Right atrium auricular region (tissue), 2 donors: ENCODE results near the gene ERCC3. TPM values are rescaled to one million over a fixed set of nuclear protein-coding genes. Genes with fewer than 3 reads are reported as not detected.
"Not testable (repeated sequence)": the region's sequence is repeated elsewhere in the genome, so short reads cannot be mapped to it uniquely, and the experiment has no call there.

Experiments
- DNase-seq: peaks from one replicate; pipeline ENCODE4 v3.0.0-alpha.2; 2019; ENCODE audit warnings: low spot score
- H3K27ac ChIP-seq, 2 donors: fragments of 200-600 bp; sonication (generic); 1 replicate in 1 of 2; 2 replicates in 1 of 2; pipeline ENCODE4 v1.5.1; 2016 to 2019
- H3K27me3 ChIP-seq, 2 donors: fragments of 200-600 bp; sonication (generic); one replicate each; pipeline versions ENCODE4 v1.5.1 to v1.6.0; 2017 to 2019
- H3K36me3 ChIP-seq: fragments of 200-600 bp; sonication (generic); one replicate; pipeline ENCODE4 v1.5.1; 2016
- H3K4me1 ChIP-seq, 2 donors: fragments of 200-600 bp; sonication (generic); one replicate each; pipeline versions ENCODE4 v1.5.1 to v1.6.0; 2017 to 2019
- H3K4me3 ChIP-seq, 2 donors: fragments of 200-600 bp; sonication (generic); 1 replicate in 1 of 2; 2 replicates in 1 of 2; pipeline ENCODE4 v1.5.1; 2017 to 2019; ENCODE audit warnings: mild to moderate bottlenecking in 1 of 2, moderate library complexity in 1 of 2
- H3K9me3 ChIP-seq, 2 donors: fragments of 200-600 bp; sonication (generic); one replicate each; pipeline ENCODE4 v1.5.1; 2019
- total RNA-seq, 2 donors: library from RNA; depleted of rRNA; stranded (reverse); fragments of >200 nt; gene quantifications; one replicate each; pipeline ENCODE4 v1.1.0, GENCODE V29; 2016
- TF ChIP-seq, protein P1 (sequence below), 2 donors: fragments of 200-600 bp; sonication (generic); IDR thresholded peaks; one replicate each; pipeline ENCODE4 v1.5.1; 2019; ENCODE audit warnings: antibody characterized with exemption in 2 of 2

The ERCC3 gene
- total RNA-seq, 2 donors from 2014 or later = 13.9 to 15.8 TPM

DNA sequence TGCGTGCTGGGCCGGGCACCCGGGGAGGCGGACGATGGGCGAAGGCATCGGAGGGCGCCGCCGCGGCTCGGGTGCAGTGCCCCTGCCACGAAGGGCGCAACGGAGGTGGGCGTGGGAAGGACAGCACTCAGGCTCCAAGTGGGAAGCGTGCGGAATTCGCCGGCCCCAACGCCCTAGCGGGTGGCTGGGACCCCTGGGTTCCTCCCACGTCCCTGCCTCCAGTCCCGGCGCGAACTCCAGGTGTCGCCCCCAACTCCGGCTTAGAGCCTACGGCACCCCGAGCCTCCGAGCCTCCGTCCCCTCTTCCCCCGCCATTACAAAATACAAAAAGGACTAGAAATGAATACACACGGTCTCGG, 75.2 kb downstream of the ERCC3 start:
- Histone ChIP-seq H3K4me1 (peaks cover 0 to 24% of the 10 kb centered on the region in 2 donors), H3K9me3 (peaks cover 0 to 4% of the 10 kb centered on the region in 2 donors), H3K36me3 (no peaks in the 10 kb centered on the region), H3K27me3 (peaks cover 8 to 9% of the 10 kb centered on the region in 2 donors), H3K4me3 (peak overlapping the region; percentile 29 to 54), H3K27ac (no peak overlapping the region)
- no peak for DNase-seq
- TF ChIP-seq, protein P1, sequence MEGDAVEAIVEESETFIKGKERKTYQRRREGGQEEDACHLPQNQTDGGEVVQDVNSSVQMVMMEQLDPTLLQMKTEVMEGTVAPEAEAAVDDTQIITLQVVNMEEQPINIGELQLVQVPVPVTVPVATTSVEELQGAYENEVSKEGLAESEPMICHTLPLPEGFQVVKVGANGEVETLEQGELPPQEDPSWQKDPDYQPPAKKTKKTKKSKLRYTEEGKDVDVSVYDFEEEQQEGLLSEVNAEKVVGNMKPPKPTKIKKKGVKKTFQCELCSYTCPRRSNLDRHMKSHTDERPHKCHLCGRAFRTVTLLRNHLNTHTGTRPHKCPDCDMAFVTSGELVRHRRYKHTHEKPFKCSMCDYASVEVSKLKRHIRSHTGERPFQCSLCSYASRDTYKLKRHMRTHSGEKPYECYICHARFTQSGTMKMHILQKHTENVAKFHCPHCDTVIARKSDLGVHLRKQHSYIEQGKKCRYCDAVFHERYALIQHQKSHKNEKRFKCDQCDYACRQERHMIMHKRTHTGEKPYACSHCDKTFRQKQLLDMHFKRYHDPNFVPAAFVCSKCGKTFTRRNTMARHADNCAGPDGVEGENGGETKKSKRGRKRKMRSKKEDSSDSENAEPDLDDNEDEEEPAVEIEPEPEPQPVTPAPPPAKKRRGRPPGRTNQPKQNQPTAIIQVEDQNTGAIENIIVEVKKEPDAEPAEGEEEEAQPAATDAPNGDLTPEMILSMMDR (IDR thresholded peaks at IDR 0.05) = no peak

DNA sequence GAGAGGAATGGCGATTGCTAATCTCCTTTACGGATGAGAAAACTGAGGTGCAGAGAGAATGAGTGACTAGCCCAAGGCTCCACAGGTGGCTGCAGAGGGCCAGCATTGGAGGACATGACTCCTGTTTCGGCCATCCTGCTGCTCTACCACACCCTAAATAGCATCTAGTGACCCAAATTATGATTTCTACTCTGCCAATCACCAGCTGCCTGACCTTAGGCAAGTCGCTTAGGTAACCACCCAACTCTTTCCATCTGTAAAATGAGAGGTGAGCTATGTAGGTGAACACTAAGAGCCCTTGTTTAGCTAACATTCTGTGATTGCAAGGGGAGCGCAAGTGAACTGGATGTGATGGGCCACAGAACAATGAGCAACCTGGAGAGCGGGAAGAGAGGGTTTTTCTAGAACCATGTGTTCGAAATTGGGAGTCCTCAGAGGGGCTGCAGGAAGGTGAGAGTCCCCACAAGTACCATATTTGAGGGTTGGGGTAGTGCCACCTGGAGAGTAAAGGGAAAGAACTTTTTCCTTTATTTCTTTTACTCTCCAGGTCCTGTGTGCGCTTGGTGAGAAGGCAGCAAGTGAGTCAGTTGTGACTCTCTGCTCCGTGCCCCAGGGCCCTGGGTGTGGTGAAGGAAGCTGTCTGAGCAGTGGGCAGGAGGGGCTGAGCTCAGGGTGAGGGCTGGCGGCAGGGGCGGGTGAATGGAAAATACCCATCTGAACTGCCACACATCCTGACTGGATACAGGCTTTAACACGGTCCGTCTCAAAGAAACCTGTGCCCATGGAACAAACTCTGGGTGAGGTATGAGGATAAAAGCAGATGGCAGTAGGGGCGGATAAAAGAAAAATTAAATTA, 76.2 kb downstream of the ERCC3 start:
- DNase-seq = no peak

DNA sequence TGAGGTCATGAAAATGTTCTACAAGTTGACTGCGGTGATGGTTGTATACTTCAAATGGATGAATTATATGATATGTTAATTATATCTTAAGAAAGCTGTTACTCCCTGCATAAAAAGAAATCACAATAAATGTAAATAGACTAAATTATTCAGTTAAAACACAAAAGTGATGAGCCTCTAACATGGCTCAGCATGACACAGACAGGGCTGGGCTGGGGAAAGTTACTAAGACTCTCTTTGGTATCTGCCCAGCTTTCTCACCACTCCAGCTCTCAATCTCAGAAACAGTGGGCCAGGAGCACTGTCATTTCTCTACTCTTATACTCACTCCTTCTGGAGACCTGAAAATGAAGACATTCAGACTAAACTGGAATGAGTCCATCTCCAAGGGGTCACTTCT, 77.4 kb downstream of the ERCC3 start:
- H3K4me3 ChIP-seq = no peak overlapping the region
- TF ChIP-seq, protein P1 (IDR thresholded peaks at IDR 0.05) = no peak
- no peak overlapping the region for H3K27ac ChIP-seq
- H3K4me1 ChIP-seq = peaks cover 0 to 24% of the 10 kb centered on the region in 2 donors
- no peaks in the 10 kb centered on the region for H3K36me3 ChIP-seq
- H3K9me3 ChIP-seq = peaks cover 0 to 13% of the 10 kb centered on the region in 2 donors
- DNase-seq = no peak
- H3K27me3 ChIP-seq = peaks cover 8 to 9% of the 10 kb centered on the region in 2 donors

More for the DNA sequence above, 76.2 kb downstream of the ERCC3 start:
- peaks cover 0 to 13% of the 10 kb centered on the region in 2 donors for H3K9me3 ChIP-seq
- H3K27ac ChIP-seq = no peak overlapping the region
- no peak overlapping the region for H3K4me3 ChIP-seq
- peaks cover 8 to 9% of the 10 kb centered on the region in 2 donors for H3K27me3 ChIP-seq
- no peaks in the 10 kb centered on the region for H3K36me3 ChIP-seq
- TF ChIP-seq, protein P1 (IDR thresholded peaks at IDR 0.05) = no peak
- peaks cover 0 to 24% of the 10 kb centered on the region in 2 donors for H3K4me1 ChIP-seq

DNA sequence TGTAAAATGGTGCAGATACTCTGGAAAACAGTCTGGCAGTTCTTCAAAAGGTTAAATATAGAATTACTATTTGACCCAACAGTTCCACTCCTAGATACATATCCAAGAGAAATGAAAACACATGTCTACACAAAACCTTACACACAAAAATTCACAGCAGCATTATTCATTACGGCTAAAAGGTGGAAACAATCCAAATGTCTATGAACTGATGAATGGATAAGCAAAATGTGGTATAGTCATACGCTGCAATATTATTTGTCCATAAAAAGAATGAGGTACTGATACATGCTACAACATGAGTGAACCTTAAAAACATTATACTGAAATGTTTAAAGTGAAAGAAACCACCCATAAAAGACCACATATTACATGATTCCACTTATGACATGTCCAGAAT, 77.8 kb downstream of the ERCC3 start:
- DNase-seq = no peak
- Histone ChIP-seq H3K27ac (no peak overlapping the region), H3K36me3 (no peaks in the 10 kb centered on the region), H3K4me3 (no peak overlapping the region), H3K9me3 (peaks cover 0 to 13% of the 10 kb centered on the region in 2 donors), H3K27me3 (peaks cover 8 to 9% of the 10 kb centered on the region in 2 donors), H3K4me1 (peaks cover 0 to 24% of the 10 kb centered on the region in 2 donors)
- TF ChIP-seq, protein P1 (IDR thresholded peaks at IDR 0.05) = no peak

DNA sequence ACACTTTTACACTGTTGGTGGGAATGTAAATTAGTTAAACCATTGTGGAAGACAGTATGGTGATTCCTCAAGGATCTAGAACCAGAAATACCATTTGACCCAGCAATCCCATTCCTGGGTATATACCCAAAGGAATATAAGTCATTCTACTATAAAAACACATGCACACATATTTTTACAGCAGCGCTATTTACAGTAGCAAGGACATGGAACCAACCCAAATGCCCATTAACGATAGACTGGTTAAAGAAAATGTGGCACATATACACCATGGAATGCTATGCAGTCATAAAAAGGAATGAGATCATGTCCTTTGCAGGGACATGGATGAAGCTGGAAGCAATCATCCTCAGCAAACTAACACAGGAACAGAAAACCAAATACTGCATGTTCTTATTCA, 79.7 kb downstream of the ERCC3 start:
- not testable (repeated sequence) for H3K36me3 ChIP-seq, DNase-seq, H3K27ac ChIP-seq, H3K27me3 ChIP-seq, H3K4me3 ChIP-seq, H3K4me1 ChIP-seq
- H3K9me3 ChIP-seq = peaks cover 0 to 13% of the 10 kb centered on the region in 2 donors

DNA sequence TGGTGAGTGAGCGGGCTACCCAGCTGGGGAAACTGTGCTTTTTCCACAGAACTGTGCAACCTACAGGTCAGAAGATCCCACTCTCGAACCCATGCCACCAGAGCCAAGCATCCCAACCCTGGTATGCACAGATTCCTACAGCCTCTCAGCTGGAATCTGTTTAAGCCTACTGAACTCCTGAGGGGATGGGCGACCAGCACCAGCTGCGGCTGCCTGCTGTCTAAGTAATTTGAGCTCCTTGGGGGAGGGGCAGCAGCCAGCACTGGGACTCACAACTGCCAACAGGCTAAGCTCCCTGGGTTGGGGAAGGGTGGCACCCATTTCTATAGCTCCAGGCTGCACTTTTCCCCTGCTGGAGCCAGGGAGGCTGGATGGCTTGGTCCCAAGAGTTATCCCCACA, 85.6 kb downstream of the ERCC3 start:
- no peak for DNase-seq
- no peak overlapping the region for H3K4me3 ChIP-seq
- no peaks in the 10 kb centered on the region for H3K4me1 ChIP-seq
- H3K27me3 ChIP-seq = no peaks in the 10 kb centered on the region
- TF ChIP-seq, protein P1 (IDR thresholded peaks at IDR 0.05) = no peak
- H3K27ac ChIP-seq = no peak overlapping the region
- peaks cover 0 to 12% of the 10 kb centered on the region in 2 donors for H3K9me3 ChIP-seq
- H3K36me3 ChIP-seq = no peaks in the 10 kb centered on the region

Other genes starting within 250 kb of the ERCC3 start
- 10 to 100 TPM in 1 of 2 donors, 1 to 10 TPM in 1; 7.6 to 15.3 TPM for gene BIN1, start 187.0 kb downstream of the ERCC3 start, total RNA-seq
- under 1 TPM in 1 of 2 donors, not detected in 1; 0.24 TPM for gene CYP27C1, start 73.8 kb downstream of the ERCC3 start, total RNA-seq
- gene MAP3K2, start 93.8 kb upstream of the ERCC3 start, total RNA-seq = 10 to 100 TPM; 20.5 to 20.8 TPM
- gene PROC, start 124.3 kb upstream of the ERCC3 start, total RNA-seq = not detected
- 10 to 100 TPM; 43.3 to 46.4 TPM for gene IWS1, start 232.3 kb upstream of the ERCC3 start, total RNA-seq
- under 1 TPM; 0.52 to 0.67 TPM for gene MYO7B, start 241.5 kb upstream of the ERCC3 start, total RNA-seq